ENCODE results near the gene NADK. TPM values are rescaled to one million over a fixed set of nuclear protein-coding genes. Genes with fewer than 3 reads are reported as not detected.

Gene NADK
- total RNA-seq, 2 experiments from 2014 or later, result 57.3 to 65.6 TPM

- Mint-ChIP-seq H3K9me3 (no peaks in the 10 kb centered on the region), H3K36me3 (ENCODE audit: low read depth) (peaks cover 38% of the 10 kb centered on the region), H3K27me3 (no peaks in the 10 kb centered on the region), H3K4me1 (ENCODE audit: low read depth) (peaks cover 17% of the 10 kb centered on the region), H3K27ac (peak overlapping the region; percentile 25), H3K4me3 (no peak overlapping the region)
- peak; percentile 17 for DNase-seq
- ATAC-seq, result peak; percentile 73
- CTCF ChIA-PET, result interaction anchor here (1.5 to 2.4 kb wide), 2 partner anchors 9 to 109 kb away, joined by 4 to 10 read pairs; no protein-coding TSS in a partner anchor
- intact Hi-C loops (cut with micrococcal nuclease), result no loop called here
- TF ChIP-seq CTCF (IDR thresholded peaks at IDR 0.05), result peak; percentile 15
- POLR2A ChIA-PET, result no interaction called here
Observed at GRCh38 chr1:1796466-1796865, 18.2 kb upstream of the NADK start.

- no peaks in the 10 kb centered on the region for H3K27me3 Mint-ChIP-seq
- no peak overlapping the region for H3K27ac Mint-ChIP-seq
- H3K36me3 Mint-ChIP-seq (ENCODE audit: low read depth), result peaks cover 46% of the 10 kb centered on the region
- H3K4me3 Mint-ChIP-seq, result no peak overlapping the region
- no peak for DNase-seq
- TF ChIP-seq CTCF (IDR thresholded peaks at IDR 0.05), result no peak
- intact Hi-C loops (cut with micrococcal nuclease), result no loop called here
- ChIA-PET POLR2A (interaction anchor here (0.7 to 1.3 kb wide), 2 partner anchors 12 to 442 kb away, joined by 3 to 4 read pairs; no protein-coding TSS in a partner anchor), CTCF (interaction anchor here (1.0 to 1.5 kb wide), 4 partner anchors 11 to 111 kb away, joined by 3 to 4 read pairs (median 4); no protein-coding TSS in a partner anchor)
- peaks cover 13% of the 10 kb centered on the region for H3K4me1 Mint-ChIP-seq (ENCODE audit: low read depth)
- no peaks in the 10 kb centered on the region for H3K9me3 Mint-ChIP-seq
- no peak for ATAC-seq
Observed at GRCh38 chr1:1794999-1795398, 16.7 kb upstream of the NADK start.

GRCh38 chr1:1793481-1794244 lies 15.4 kb upstream of the NADK start:
- Mint-ChIP-seq H3K27me3 (no peaks in the 10 kb centered on the region), H3K4me3 (no peak overlapping the region), H3K4me1 (ENCODE audit: low read depth) (peaks cover 10% of the 10 kb centered on the region), H3K9me3 (no peaks in the 10 kb centered on the region), H3K27ac (peak overlapping the region; percentile 55), H3K36me3 (ENCODE audit: low read depth) (peaks cover 57% of the 10 kb centered on the region)
- POLR2A ChIA-PET, result no interaction called here
- intact Hi-C loops (cut with micrococcal nuclease), result no loop called here
- ATAC-seq (no peak), DNase-seq (no peak)
- no peak for TF ChIP-seq CTCF (IDR thresholded peaks at IDR 0.05)
- CTCF ChIA-PET, result no interaction called here

DNA sequence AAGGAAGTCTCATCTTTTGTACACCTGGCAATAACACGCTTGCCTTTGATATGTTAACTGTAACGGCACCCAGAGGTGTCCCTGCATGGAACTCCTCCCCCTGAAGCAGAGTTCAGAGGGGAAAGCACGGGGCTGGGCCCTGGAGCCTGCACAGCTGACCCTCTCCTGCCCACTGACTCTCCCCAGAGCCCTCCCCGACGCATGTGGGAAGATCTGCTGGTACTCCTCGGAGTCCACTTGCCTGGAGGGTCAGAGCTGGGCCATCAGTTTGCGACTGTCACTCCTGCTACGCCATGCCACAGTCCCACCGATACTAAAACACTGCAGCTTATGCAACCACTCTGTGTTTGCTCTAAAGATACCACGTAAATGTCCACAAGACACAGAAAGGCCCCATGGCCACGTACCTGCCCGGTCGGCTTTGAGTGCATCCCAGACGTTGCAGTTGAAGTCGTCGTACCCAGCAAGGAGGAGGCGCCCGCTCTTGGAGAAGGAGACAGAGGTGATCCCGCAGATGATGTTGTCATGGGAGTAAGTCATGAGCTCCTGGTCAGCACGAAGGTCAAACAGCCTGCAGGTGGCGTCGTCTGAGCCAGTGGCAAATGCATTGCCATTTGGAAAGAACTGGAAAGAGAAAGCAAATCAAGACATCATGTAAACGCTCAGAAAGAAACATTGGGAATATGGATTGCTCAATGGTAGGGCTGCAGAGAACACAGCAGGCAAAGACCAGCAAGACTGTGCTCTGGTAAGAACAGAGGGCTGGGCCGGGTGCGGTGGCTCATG lies 10.6 kb upstream of the NADK start:
- DNase-seq, result peak; percentile 40
- Mint-ChIP-seq H3K4me1 (ENCODE audit: low read depth) (no peaks in the 10 kb centered on the region), H3K36me3 (ENCODE audit: low read depth) (peaks cover 56% of the 10 kb centered on the region), H3K27ac (peak overlapping the region; percentile 2), H3K27me3 (no peaks in the 10 kb centered on the region), H3K4me3 (no peak overlapping the region), H3K9me3 (no peaks in the 10 kb centered on the region)
- POLR2A ChIA-PET, result interaction anchor here (1.2 kb wide), 1 partner anchor 9 kb away, joined by 3 read pairs; no protein-coding TSS in a partner anchor
- CTCF ChIA-PET, result interaction anchor here (0.6 to 1.6 kb wide), 5 partner anchors 9 to 120 kb away, joined by 3 to 10 read pairs (median 4); no protein-coding TSS in a partner anchor
- intact Hi-C loops (cut with micrococcal nuclease), result loop anchor here (10.0 kb wide), 1 partner anchor 106 kb away; the partner anchor contains the start of gene GNB1
- ATAC-seq, result no peak
- no peak for TF ChIP-seq CTCF (IDR thresholded peaks at IDR 0.05)

Measured in activated CD8-positive, alpha-beta T cell treated with anti-CD3 and anti-CD28 coated beads for 36 hours (primary cell).